Measurements from ENCODE around the gene GPAM.
"Not testable (repeated sequence)": the region's sequence is repeated elsewhere in the genome, so short reads cannot be mapped to it uniquely, and the experiment has no call there.

Gene GPAM

GRCh38 chr10:112229901-112230300 lies 46.3 kb upstream of the GPAM start:
- no peak for ATAC-seq
- no peak for TF ChIP-seq RARB (CRISPR knock-in tag; IDR thresholded peaks at IDR 0.05)
- TF ChIP-seq SNAI2 (CRISPR knock-in tag; IDR thresholded peaks at IDR 0.05) = no peak
- TF ChIP-seq ZNF565 (CRISPR knock-in tag; conservative IDR thresholded peaks at IDR 0.05; ENCODE audit: low read depth) = no peak
- TF ChIP-seq TCF4 (CRISPR knock-in tag; IDR thresholded peaks at IDR 0.05; ENCODE audit: borderline replicate concordance) = no peak
- no peak for TF ChIP-seq BACH2 (CRISPR knock-in tag; IDR thresholded peaks at IDR 0.05; ENCODE audit: borderline replicate concordance)
- TF ChIP-seq ARNTL (CRISPR knock-in tag; IDR thresholded peaks at IDR 0.05; ENCODE audit: borderline replicate concordance, low read depth) = no peak
- TF ChIP-seq, protein P1, sequence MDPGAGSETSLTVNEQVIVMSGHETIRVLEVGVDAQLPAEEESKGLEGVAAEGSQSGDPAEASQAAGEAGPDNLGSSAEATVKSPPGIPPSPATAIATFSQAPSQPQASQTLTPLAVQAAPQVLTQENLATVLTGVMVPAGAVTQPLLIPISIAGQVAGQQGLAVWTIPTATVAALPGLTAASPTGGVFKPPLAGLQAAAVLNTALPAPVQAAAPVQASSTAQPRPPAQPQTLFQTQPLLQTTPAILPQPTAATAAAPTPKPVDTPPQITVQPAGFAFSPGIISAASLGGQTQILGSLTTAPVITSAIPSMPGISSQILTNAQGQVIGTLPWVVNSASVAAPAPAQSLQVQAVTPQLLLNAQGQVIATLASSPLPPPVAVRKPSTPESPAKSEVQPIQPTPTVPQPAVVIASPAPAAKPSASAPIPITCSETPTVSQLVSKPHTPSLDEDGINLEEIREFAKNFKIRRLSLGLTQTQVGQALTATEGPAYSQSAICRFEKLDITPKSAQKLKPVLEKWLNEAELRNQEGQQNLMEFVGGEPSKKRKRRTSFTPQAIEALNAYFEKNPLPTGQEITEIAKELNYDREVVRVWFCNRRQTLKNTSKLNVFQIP (CRISPR knock-in tag; IDR thresholded peaks at IDR 0.05; ENCODE audit: borderline replicate concordance, low read depth) = no peak
- TF ChIP-seq ISL1 (CRISPR knock-in tag; IDR thresholded peaks at IDR 0.05) = no peak

DNA sequence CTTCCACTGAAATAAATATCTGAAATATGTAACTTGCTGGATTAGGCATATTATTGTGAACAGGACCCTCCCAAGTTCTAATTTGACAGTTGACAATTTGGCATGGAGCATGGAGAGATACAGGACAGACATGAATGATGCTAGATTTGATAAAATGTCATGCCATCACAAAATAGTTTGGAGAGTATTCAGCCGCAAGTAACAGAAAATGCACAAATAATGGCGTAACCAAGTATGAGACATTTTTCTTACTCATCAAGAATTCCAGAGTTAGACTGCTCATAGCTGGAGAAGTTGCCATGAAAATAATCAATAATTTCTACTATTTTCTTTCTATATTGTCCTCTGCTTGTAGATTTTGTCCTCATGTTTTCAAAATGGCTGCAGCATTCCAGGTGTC lies 45.5 kb upstream of the GPAM start:
- TF ChIP-seq TSHZ2 (CRISPR knock-in tag; IDR thresholded peaks at IDR 0.05) (no peak), ESRRG (CRISPR knock-in tag; IDR thresholded peaks at IDR 0.05) (no peak), TCF4 (CRISPR knock-in tag; IDR thresholded peaks at IDR 0.05; ENCODE audit: borderline replicate concordance) (no peak), BACH2 (CRISPR knock-in tag; IDR thresholded peaks at IDR 0.05; ENCODE audit: borderline replicate concordance) (no peak), ARNTL (CRISPR knock-in tag; IDR thresholded peaks at IDR 0.05; ENCODE audit: borderline replicate concordance, low read depth) (no peak), ZFP3 (CRISPR knock-in tag; IDR thresholded peaks at IDR 0.05) (no peak), ZNF70 (CRISPR knock-in tag; IDR thresholded peaks at IDR 0.05) (no peak), ZNF8 (CRISPR knock-in tag; IDR thresholded peaks at IDR 0.05) (no peak), ZNF565 (CRISPR knock-in tag; conservative IDR thresholded peaks at IDR 0.05; ENCODE audit: low read depth) (no peak), ISL1 (CRISPR knock-in tag; IDR thresholded peaks at IDR 0.05) (no peak)
- TF ChIP-seq, protein P1 (CRISPR knock-in tag; IDR thresholded peaks at IDR 0.05; ENCODE audit: borderline replicate concordance, low read depth) = no peak
- no peak for ATAC-seq

- not testable (repeated sequence) for ATAC-seq
Observed at GRCh38 chr10:112228366-112229088, 45.0 kb upstream of the GPAM start.

- no peak for TF ChIP-seq ZNF8 (CRISPR knock-in tag; IDR thresholded peaks at IDR 0.05)
- ATAC-seq = no peak
Observed at GRCh38 chr10:112227331-112227987, 43.9 kb upstream of the GPAM start.

GRCh38 chr10:112226439-112227248 lies 43.1 kb upstream of the GPAM start:
- ATAC-seq = no peak
- TF ChIP-seq ISL1 (CRISPR knock-in tag; IDR thresholded peaks at IDR 0.05) = no peak
- TF ChIP-seq ZC3H10 (CRISPR knock-in tag; IDR thresholded peaks at IDR 0.05) = no peak
- TF ChIP-seq RARB (CRISPR knock-in tag; IDR thresholded peaks at IDR 0.05) = no peak
- TF ChIP-seq ARNTL (CRISPR knock-in tag; IDR thresholded peaks at IDR 0.05; ENCODE audit: borderline replicate concordance, low read depth) = no peak
- TF ChIP-seq, protein P2, sequence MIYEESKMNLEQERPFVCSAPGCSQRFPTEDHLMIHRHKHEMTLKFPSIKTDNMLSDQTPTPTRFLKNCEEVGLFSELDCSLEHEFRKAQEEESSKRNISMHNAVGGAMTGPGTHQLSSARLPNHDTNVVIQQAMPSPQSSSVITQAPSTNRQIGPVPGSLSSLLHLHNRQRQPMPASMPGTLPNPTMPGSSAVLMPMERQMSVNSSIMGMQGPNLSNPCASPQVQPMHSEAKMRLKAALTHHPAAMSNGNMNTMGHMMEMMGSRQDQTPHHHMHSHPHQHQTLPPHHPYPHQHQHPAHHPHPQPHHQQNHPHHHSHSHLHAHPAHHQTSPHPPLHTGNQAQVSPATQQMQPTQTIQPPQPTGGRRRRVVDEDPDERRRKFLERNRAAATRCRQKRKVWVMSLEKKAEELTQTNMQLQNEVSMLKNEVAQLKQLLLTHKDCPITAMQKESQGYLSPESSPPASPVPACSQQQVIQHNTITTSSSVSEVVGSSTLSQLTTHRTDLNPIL (CRISPR knock-in tag; IDR thresholded peaks at IDR 0.05; ENCODE audit: low read depth) = no peak
- TF ChIP-seq ZFP30 (CRISPR knock-in tag; IDR thresholded peaks at IDR 0.05) = no peak
- no peak for TF ChIP-seq ZNF565 (CRISPR knock-in tag; conservative IDR thresholded peaks at IDR 0.05; ENCODE audit: low read depth)
- no peak for TF ChIP-seq ZFP3 (CRISPR knock-in tag; IDR thresholded peaks at IDR 0.05)
- TF ChIP-seq, protein P3, sequence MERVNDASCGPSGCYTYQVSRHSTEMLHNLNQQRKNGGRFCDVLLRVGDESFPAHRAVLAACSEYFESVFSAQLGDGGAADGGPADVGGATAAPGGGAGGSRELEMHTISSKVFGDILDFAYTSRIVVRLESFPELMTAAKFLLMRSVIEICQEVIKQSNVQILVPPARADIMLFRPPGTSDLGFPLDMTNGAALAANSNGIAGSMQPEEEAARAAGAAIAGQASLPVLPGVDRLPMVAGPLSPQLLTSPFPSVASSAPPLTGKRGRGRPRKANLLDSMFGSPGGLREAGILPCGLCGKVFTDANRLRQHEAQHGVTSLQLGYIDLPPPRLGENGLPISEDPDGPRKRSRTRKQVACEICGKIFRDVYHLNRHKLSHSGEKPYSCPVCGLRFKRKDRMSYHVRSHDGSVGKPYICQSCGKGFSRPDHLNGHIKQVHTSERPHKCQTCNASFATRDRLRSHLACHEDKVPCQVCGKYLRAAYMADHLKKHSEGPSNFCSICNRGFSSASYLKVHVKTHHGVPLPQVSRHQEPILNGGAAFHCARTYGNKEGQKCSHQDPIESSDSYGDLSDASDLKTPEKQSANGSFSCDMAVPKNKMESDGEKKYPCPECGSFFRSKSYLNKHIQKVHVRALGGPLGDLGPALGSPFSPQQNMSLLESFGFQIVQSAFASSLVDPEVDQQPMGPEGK (CRISPR knock-in tag; IDR thresholded peaks at IDR 0.05; ENCODE audit: borderline replicate concordance) = no peak
- TF ChIP-seq PPARA (CRISPR knock-in tag; IDR thresholded peaks at IDR 0.05; ENCODE audit: borderline replicate concordance) = no peak
- no peak for TF ChIP-seq ESRRG (CRISPR knock-in tag; IDR thresholded peaks at IDR 0.05)
- TF ChIP-seq SNAI2 (CRISPR knock-in tag; IDR thresholded peaks at IDR 0.05) = no peak
- TF ChIP-seq OSR1 (CRISPR knock-in tag; IDR thresholded peaks at IDR 0.05) = no peak
- no peak for TF ChIP-seq ZNF70 (CRISPR knock-in tag; IDR thresholded peaks at IDR 0.05)
- no peak for TF ChIP-seq TCF4 (CRISPR knock-in tag; IDR thresholded peaks at IDR 0.05; ENCODE audit: borderline replicate concordance)
- no peak for TF ChIP-seq CSDC2 (CRISPR knock-in tag; IDR thresholded peaks at IDR 0.05)
- TF ChIP-seq GLIS3 (CRISPR knock-in tag; IDR thresholded peaks at IDR 0.05) = no peak
- no peak for TF ChIP-seq TOX (CRISPR knock-in tag; IDR thresholded peaks at IDR 0.05; ENCODE audit: borderline replicate concordance)

All from SK-N-SH treated with all-trans-retinoic acid at 6 μM for 48 hours (cell line).